ENCODE measurements around the gene SLC1A7.

- TF ChIP-seq CTCF (IDR thresholded peaks at IDR 0.05; ENCODE audit: poor library complexity) (no peak), EZH2phosphoT487 (IDR thresholded peaks at IDR 0.05; ENCODE audit: low read depth, severe bottlenecking, unreplicated experiment) (no peak), EZH2 (IDR thresholded peaks at IDR 0.05; ENCODE audit: borderline replicate concordance) (no peak)
Observed at GRCh38 chr1:53187401-53187800, 45.0 kb upstream of the SLC1A7 start.
